SK-N-SH (cell line): ENCODE data around the gene CHRNG.

Experiments
- IRF3 ChIP-seq: fragments of 150-350 bp; IDR thresholded peaks from 2 replicates; pipeline ENCODE4 v1.6.1; 2016; ENCODE audit warnings: mild to moderate bottlenecking, low read depth, low read length
- MXI1 ChIP-seq: IDR thresholded peaks from 2 replicates; pipeline ENCODE4 v1.6.1; 2012; ENCODE audit warnings: mild to moderate bottlenecking, low read depth, low read length, improper control_type of control experiment
- NRF1 ChIP-seq: IDR thresholded peaks from 2 replicates; pipeline ENCODE4 v1.6.1; 2012; ENCODE audit warnings: low read depth, mild to moderate bottlenecking, low read length
- TAF1 ChIP-seq: IDR thresholded peaks from 2 replicates; pipeline ENCODE4 v1.6.1; 2012; ENCODE audit warnings: low read depth, mild to moderate bottlenecking, low read length, moderate library complexity, borderline replicate concordance
- USF2 ChIP-seq: fragments of 150-350 bp; IDR thresholded peaks from 2 replicates; pipeline ENCODE4 v1.6.1; 2017; ENCODE audit warnings: antibody characterized with exemption, low read length, low read depth, borderline replicate concordance
- YY1 ChIP-seq: IDR thresholded peaks from 2 replicates; pipeline ENCODE4 v1.4.0; 2012; ENCODE audit warnings: low read depth, mild to moderate bottlenecking
- TF ChIP-seq, protein P1 (sequence below): fragments of 200-600 bp; sonication (generic); IDR thresholded peaks from 2 replicates; pipeline ENCODE4 v1.6.1; 2017; ENCODE audit warnings: antibody characterized with exemption, mild to moderate bottlenecking, moderate library complexity

- TF ChIP-seq, protein P1, sequence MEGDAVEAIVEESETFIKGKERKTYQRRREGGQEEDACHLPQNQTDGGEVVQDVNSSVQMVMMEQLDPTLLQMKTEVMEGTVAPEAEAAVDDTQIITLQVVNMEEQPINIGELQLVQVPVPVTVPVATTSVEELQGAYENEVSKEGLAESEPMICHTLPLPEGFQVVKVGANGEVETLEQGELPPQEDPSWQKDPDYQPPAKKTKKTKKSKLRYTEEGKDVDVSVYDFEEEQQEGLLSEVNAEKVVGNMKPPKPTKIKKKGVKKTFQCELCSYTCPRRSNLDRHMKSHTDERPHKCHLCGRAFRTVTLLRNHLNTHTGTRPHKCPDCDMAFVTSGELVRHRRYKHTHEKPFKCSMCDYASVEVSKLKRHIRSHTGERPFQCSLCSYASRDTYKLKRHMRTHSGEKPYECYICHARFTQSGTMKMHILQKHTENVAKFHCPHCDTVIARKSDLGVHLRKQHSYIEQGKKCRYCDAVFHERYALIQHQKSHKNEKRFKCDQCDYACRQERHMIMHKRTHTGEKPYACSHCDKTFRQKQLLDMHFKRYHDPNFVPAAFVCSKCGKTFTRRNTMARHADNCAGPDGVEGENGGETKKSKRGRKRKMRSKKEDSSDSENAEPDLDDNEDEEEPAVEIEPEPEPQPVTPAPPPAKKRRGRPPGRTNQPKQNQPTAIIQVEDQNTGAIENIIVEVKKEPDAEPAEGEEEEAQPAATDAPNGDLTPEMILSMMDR: no peak
- no peak for TF ChIP-seq TAF1
- TF ChIP-seq YY1: no peak
- no peak for TF ChIP-seq NRF1
- no peak for TF ChIP-seq IRF3
- no peak for TF ChIP-seq USF2
- no peak for TF ChIP-seq MXI1
Measured at GRCh38 chr2:232547991-232548390, 8.5 kb downstream of the CHRNG start.
